Measurements from ENCODE around the gene SCYGR4.
"Not testable (repeated sequence)": the region's sequence is repeated elsewhere in the genome, so short reads cannot be mapped to it uniquely, and the experiment has no call there.

Gene SCYGR4

DNA sequence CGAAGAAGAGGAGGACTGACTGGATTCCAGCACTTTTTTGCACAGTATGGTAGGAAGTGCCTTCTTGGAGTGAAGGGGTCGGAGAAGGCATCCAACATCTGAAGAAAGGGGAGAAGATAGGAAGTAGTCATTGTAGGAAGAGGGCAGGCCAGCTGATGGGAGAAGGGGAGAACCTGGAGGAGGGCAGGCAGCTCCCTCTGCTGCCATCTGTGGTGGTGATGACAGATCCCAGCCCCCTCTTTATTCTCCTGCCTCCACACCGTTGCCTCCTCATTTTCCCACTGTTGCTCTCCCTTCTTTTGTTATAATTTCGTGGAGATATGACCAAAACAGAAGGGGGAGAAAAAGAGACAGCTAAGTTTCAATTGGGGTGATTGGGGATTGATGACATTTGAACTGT lies 21.5 kb upstream of the SCYGR4 start:
- no peak for TF ChIP-seq CTCF (IDR thresholded peaks at IDR 0.05)

GRCh38 chr2:227597036-227597435 lies 20.3 kb upstream of the SCYGR4 start:
- Histone ChIP-seq H3K27ac (no peak overlapping the region), H3K4me3 (no peak overlapping the region), H3K27me3 (no peaks in the 10 kb centered on the region), H3K9me3 (no peaks in the 10 kb centered on the region), H3K4me1 (no peaks in the 10 kb centered on the region), H3K36me3 (no peaks in the 10 kb centered on the region)
- no peak for TF ChIP-seq CTCF (IDR thresholded peaks at IDR 0.05)
- DNase-seq = no peak
- intact Hi-C loops (cut with DNase I; ENCODE audit: low total_unique reads) = no loop called here

More for the DNA sequence above, 21.5 kb upstream of the SCYGR4 start:
- no peaks in the 10 kb centered on the region for H3K36me3 ChIP-seq
- H3K27ac ChIP-seq = no peak overlapping the region
- no peaks in the 10 kb centered on the region for H3K27me3 ChIP-seq
- H3K4me3 ChIP-seq = no peak overlapping the region
- intact Hi-C loops (cut with DNase I; ENCODE audit: low total_unique reads) = no loop called here
- no peak for DNase-seq
- no peaks in the 10 kb centered on the region for H3K9me3 ChIP-seq
- no peaks in the 10 kb centered on the region for H3K4me1 ChIP-seq

- Histone ChIP-seq H3K4me3 (no peak overlapping the region), H3K36me3 (no peaks in the 10 kb centered on the region), H3K4me1 (no peaks in the 10 kb centered on the region), H3K27ac (no peak overlapping the region), H3K9me3 (no peaks in the 10 kb centered on the region), H3K27me3 (no peaks in the 10 kb centered on the region)
- DNase-seq = no peak
- intact Hi-C loops (cut with DNase I; ENCODE audit: low total_unique reads) = no loop called here
- TF ChIP-seq CTCF (IDR thresholded peaks at IDR 0.05) = no peak
Observed at GRCh38 chr2:227597998-227598397, 19.3 kb upstream of the SCYGR4 start.

DNA sequence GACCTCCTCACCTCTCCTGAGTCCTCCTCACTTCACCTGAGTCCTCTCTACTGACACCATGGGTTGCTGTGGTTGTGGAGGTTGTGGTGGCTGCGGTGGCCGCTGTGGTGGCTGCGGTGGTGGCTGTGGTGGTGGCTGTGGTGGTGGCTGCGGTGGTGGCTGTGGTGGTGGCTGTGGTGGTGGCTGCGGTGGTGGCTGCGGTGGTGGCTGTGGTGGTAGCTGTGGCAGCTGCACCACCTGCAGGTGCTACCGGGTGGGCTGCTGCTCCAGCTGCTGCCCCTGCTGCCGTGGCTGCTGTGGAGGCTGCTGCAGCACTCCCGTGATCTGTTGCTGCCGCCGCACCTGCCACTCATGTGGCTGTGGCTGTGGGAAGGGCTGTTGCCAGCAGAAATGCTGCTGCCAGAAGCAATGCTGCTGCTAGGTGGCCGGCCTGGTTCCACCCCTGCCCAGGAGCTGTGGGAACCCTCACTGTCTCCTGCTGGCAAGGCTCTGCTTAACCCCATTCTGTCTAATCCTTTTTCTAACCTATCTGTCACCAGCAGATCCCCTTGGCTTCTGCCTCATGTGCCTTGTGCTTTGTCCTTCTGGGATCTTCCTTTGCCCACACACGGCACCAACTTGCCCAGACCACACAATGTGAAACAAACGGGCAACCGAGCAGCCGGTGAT lies 18.3 kb upstream of the SCYGR4 start, which contains the start of gene SCYGR2:
Gene SCYGR2 (plus strand): TSS at position 59 of the 669 bp plus-strand sequence. CDS start 0 bp downstream, at position 59.
- H3K9me3 ChIP-seq; H3K4me3 ChIP-seq; H3K36me3 ChIP-seq; H3K4me1 ChIP-seq; H3K27me3 ChIP-seq; intact Hi-C loops (cut with DNase I; ENCODE audit: low total_unique reads); DNase-seq; H3K27ac ChIP-seq: not testable (repeated sequence)

GRCh38 chr2:227602358-227602757 lies 14.9 kb upstream of the SCYGR4 start:
- no peak overlapping the region for H3K4me3 ChIP-seq

More at GRCh38 chr2:227602358-227602757, 14.9 kb upstream of the SCYGR4 start:
- H3K27me3 ChIP-seq = no peaks in the 10 kb centered on the region
- H3K36me3 ChIP-seq = no peaks in the 10 kb centered on the region
- TF ChIP-seq CTCF (IDR thresholded peaks at IDR 0.05) = no peak
- DNase-seq = no peak
- H3K27ac ChIP-seq = no peak overlapping the region
- no peaks in the 10 kb centered on the region for H3K4me1 ChIP-seq
- H3K9me3 ChIP-seq = no peaks in the 10 kb centered on the region
- intact Hi-C loops (cut with DNase I; ENCODE audit: low total_unique reads) = no loop called here
